Body of pancreas (tissue), 4 donors: ENCODE measurements around the gene PPIAL4G.
A peak's percentile ranks its signal among the peaks of the same experiment; 100 is the strongest.
"Not testable (repeated sequence)": the region's sequence is repeated elsewhere in the genome, so short reads cannot be mapped to it uniquely, and the experiment has no call there.

Experiments used
- POLR2A ChIP-seq, 3 donors: fragments of 450-650 bp; IDR thresholded peaks; one replicate each; pipeline ENCODE4 v1.6.1; 2016; ENCODE audit warnings: antibody characterized with exemption in 3 of 3, mild to moderate bottlenecking in 2 of 3
- TF ChIP-seq, protein P1 (sequence below), 7 experiments: fragments of 450-650 bp in 4 of 7; fragments of 200-600 bp in 3 of 7; sonication (generic) in 3 of 7; IDR thresholded peaks; one replicate each; pipeline ENCODE4 v1.5.1; 2016 to 2019; ENCODE audit warnings: antibody characterized with exemption in 7 of 7

DNA sequence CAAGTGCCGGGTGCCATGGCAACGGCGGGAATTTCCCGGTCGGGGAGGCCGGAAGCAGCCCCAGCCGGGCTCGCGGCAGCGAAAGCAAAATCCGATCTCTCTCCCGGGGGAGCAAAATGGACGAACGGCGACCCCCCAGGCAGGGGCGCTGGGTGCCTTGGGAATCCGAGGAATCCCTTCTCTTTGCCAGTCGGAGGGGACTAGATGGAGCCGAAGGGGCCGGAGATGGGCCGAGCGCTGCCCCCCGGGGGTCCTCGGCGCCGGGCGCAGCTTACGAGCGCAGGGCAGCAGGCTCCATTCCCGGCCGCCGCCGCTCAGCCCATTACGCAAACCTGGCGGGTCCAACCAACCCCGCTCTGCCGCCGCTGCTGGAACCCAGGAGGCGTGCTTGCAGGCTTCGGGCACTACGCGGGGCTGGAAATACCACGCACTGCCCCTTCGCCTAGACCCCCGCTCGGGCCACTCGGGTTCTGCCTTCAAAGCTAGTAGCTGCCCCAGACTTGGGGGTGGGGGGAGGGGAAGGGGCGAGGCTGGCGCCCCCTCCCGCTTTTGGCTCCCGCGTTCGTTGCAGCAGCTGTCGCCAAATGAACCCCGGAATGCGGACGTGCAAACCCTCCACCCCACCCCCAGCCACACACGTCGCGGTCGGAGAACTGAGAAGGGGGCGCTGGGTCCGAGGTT is 24.1 kb downstream of the PPIAL4G start:
- TF ChIP-seq, protein P1, sequence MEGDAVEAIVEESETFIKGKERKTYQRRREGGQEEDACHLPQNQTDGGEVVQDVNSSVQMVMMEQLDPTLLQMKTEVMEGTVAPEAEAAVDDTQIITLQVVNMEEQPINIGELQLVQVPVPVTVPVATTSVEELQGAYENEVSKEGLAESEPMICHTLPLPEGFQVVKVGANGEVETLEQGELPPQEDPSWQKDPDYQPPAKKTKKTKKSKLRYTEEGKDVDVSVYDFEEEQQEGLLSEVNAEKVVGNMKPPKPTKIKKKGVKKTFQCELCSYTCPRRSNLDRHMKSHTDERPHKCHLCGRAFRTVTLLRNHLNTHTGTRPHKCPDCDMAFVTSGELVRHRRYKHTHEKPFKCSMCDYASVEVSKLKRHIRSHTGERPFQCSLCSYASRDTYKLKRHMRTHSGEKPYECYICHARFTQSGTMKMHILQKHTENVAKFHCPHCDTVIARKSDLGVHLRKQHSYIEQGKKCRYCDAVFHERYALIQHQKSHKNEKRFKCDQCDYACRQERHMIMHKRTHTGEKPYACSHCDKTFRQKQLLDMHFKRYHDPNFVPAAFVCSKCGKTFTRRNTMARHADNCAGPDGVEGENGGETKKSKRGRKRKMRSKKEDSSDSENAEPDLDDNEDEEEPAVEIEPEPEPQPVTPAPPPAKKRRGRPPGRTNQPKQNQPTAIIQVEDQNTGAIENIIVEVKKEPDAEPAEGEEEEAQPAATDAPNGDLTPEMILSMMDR (IDR thresholded peaks at IDR 0.05) = not testable (repeated sequence)
- TF ChIP-seq POLR2A (IDR thresholded peaks at IDR 0.05) = peak in 1 of 3 donors; percentile 17
